ENCODE results near the gene RPRM. TPM values are rescaled to one million over a fixed set of nuclear protein-coding genes. Genes with fewer than 3 reads are reported as not detected.
"Not testable (repeated sequence)": the region's sequence is repeated elsewhere in the genome, so short reads cannot be mapped to it uniquely, and the experiment has no call there.

The RPRM gene
- total RNA-seq = 0.20 and 0.41 TPM in 2 replicates

- intact Hi-C loops (cut with micrococcal nuclease) = loop anchor here (1.0 to 2.0 kb wide), 5 partner anchors 315 to 1441 kb away; no protein-coding TSS in a partner anchor
These were observed at the start of gene RPRM for GRCh38 chr2:153478289-153479261. Gene RPRM, minus strand, starts transcription at chr2:153478762. Its CDS starts 197 bp downstream, at chr2:153478565.

- intact Hi-C loops (cut with micrococcal nuclease) = loop anchor here (1.0 to 2.0 kb wide), 4 partner anchors 593 to 1343 kb away; no protein-coding TSS in a partner anchor
These were observed 40.8 kb upstream of the RPRM start for GRCh38 chr2:153519257-153519875.

- intact Hi-C loops (cut with micrococcal nuclease) = no loop called here
These were observed 33.8 kb upstream of the RPRM start for GRCh38 chr2:153512331-153512730.

DNA sequence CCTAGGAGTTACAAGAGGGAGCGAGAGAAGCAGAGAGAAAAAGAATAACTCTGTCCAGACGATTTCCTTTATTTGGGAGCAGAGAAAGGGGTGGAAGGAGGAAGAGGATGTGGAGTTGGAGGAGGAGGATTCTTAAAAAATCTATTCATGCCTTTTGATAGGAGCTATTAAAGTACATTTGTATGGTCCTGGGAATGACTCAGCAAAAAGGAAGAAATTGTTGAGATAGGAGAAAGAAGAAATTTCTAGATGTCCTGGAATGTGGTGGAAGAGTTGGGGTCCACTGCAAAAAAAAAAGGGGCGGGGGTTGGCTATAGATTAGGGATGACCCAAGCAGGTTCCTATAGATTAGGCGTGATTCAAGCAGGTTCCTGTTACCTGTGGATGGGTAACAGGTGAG lies 32.4 kb upstream of the RPRM start:
- intact Hi-C loops (cut with micrococcal nuclease) = no loop called here

DNA sequence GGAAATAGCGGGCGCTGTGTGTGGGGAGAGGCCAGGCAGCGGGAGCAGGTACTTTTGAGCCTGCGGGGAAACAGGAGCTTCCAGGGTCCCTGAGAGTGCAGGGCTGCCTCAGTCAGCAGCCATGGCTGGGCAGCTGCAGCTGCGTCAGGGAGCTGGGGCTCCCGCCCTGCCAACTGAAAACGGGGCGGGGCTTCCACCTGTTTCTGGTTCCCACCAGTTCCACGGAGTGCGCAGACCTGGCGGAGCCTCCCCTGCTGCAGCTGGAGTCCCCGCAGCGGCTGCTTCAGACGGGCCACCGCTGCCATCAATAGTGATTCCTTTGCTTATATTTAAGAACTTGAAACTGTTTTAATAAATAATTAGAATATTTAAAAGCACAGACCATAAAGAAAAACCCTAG lies 30.6 kb upstream of the RPRM start:
- intact Hi-C loops (cut with micrococcal nuclease) = no loop called here

GRCh38 chr2:153506499-153506898 lies 27.9 kb upstream of the RPRM start:
- intact Hi-C loops (cut with micrococcal nuclease) = not testable (repeated sequence)

DNA sequence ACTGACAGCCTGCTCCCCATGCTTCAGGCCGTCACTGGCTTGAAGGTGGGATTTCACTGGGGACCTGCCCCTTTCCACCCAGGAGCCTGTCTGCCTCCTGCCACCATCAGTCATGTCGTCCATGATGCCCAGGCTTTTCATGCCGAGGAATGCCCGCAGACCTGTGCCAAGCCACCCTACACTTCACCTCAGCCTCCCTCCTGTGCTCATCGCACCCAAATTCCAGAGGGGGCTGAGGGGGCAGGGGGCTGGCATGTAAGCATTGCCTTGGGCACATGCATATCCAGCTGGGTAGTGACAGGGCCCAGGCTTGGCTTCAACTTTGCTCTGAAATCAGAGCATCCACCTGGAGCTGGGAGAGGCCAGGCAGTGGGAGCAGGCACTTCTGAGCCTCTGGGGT lies 20.9 kb upstream of the RPRM start:
- intact Hi-C loops (cut with micrococcal nuclease) = no loop called here

GRCh38 chr2:153497938-153498629 lies 19.5 kb upstream of the RPRM start:
- intact Hi-C loops (cut with micrococcal nuclease) = no loop called here

DNA sequence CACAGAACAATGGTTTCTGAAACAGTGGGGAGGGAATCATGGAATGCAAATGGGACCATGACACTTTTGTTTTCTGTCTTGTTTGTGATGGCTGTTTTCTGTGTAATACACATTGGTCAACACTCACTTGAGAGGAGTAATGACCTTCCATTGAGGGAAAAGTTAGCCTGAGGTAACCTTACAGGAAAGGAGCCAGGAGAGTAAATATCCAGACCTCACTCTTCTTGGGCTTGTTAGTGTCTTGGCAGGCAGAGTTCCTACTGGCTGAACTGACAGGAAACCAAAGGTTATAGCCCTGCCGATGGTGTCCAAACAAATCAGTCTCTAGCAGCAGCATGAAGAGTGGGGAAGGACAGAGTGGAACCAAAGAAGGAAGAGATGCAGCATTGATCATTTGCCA lies 17.2 kb upstream of the RPRM start:
- intact Hi-C loops (cut with micrococcal nuclease) = no loop called here

DNA sequence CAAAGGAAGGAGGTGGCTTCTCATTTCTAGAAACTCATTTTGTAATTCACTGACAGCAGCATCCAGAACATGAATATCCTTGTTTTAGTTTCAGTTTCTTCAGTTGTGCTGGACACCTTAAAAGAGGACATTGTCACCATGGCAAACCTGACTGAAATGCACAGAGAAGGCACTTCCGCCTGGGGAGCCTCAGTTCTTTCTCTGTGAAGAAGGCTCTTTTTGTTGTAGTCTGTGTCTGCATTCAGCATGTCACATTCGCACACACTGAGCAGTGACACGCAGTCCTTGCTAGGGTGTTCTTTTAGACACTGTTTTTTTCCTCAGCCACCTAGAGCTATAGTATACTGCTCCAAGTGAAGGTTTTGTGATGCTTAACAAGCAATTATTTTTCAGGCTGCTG lies 9.5 kb upstream of the RPRM start:
- intact Hi-C loops (cut with micrococcal nuclease) = no loop called here

GRCh38 chr2:153487448-153487847 lies 8.9 kb upstream of the RPRM start:
- intact Hi-C loops (cut with micrococcal nuclease) = no loop called here

DNA sequence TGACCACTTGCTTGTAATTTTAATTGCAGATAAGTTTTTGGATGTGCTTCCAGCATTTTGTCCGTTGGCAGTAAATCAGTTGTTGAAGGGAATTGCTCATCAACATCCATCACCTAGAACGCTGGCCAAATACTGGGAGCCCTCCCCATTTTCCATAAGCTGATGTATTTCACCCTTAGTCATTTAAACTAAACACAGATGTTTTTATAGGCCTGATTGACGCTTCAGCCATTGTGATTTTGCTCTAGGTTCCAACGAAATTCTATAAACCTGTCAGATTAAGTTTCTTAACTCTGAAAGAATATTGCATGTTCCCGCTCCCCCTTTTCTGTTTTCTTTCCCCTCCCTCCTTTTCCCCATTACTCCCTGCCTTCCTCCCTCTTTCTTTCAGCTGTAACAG lies 1.0 kb upstream of the RPRM start:
- intact Hi-C loops (cut with micrococcal nuclease) = loop anchor here (1.0 to 2.0 kb wide), 2 partner anchors 553 to 1303 kb away; no protein-coding TSS in a partner anchor

DNA sequence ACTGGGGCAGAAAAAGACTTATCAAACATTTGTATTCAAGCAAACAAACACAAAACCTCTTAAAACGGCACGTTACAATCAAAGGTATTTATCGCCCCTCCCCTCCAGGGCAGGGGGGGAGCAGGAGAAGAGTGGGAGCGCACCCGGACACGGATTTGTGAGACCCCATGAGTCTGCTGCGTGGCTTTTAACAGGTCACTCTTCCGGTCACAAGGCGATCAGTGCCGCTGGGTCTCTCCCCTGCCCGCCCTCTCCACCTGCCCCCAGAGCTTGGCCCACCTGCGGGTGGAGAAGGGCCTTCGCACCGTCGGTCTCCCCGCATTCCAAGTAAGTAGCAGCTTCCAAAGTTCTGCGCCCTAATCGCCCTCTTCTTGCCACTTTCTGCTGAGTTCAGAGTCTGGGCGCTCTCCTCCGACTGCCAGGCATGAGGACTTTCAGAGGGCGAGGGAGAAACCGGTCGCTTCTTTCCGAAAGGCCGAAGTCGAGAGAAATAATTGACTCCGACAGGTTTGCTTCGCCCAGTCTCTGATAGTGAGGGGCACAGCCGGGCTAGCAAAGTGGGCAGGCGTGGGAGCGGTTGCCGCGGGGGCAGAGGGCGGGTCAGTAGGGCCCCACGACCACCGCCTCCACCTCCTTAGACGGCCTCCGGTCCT lies 800 bp downstream of the RPRM start:
- intact Hi-C loops (cut with micrococcal nuclease) = loop anchor here (1.0 to 2.0 kb wide), 4 partner anchors 314 to 1440 kb away; no protein-coding TSS in a partner anchor

DNA sequence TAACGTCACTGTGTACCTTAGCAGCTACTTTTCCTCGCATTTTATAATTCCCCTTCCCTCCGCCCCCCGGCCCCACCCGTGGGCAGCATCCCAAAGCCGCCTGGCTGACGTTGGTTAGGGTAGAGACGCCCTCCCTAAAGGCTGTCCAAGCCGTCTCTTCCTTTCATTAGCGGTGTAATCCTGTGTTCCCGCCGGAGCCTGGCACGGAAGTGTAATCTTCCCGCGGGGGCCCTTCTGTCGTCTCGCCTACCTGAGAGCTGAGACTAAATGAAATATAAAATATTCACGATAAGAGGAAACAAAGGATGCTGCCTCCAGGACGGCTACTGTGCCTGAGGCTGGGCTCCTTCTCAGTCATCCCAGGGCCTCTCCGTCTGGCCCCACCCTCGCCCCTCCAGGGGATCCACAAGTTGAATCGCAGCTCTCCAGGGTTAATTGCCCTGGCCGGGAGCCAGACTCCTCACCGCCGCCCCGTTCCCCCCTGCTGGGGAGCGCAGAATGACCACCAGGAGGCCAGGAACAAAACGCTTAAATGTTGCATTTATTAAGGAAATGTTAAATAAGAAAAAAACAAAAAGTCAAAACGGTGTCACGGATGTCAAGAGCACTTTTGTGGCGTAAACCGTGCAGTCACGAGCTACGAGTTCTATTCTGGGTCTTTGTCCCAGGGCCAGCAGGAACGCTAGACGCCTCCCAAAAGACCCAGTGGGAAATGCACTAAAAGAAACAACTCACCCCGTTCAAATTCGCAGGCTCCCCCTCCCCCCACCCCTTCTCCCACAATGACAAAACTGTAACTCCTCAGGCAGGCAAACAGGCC lies 1.5 kb downstream of the RPRM start:
- intact Hi-C loops (cut with micrococcal nuclease) = no loop called here

DNA sequence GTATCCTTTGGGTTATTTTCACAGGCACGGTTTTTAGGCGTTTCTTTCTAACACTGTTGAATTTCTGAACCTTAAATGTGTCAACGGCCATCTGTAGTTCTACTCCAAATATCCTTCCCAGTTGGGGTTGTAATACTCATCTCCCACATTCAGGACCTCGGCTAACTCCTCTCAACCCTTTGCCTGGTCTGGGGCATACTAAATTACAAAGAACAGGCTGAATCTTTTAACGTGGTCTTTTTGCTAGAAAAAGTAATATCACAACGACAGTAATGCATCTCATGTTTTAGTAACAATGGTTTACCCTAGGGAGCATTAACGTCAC lies 2.1 kb downstream of the RPRM start:
- intact Hi-C loops (cut with micrococcal nuclease) = no loop called here

DNA sequence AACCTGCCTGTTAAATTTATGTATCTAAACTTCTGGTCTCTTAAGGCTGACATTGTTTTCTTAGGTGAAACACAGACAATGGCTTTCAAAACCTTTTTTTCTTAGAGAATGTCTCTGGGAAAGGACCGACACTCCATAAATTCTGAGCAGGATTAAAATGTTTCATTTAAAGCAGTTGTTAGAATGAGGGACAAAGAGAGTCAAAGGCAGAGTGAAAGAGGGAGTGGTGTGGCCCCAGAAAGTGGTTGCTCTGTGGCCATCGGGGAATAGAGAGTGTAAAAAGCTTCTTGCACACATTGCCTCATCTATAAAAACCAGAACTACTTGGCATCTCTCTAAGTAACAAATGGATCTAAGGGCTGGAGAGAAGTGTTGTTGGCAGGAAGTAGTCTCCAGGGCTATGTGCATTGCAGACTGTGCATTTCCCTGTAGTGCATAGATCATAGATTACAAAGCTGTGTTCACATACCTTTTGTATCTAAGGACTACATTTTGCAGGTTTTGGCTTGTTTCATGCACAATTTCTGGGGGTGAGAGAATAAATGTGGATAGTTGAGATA lies 3.6 kb downstream of the RPRM start:
- intact Hi-C loops (cut with micrococcal nuclease) = no loop called here

DNA sequence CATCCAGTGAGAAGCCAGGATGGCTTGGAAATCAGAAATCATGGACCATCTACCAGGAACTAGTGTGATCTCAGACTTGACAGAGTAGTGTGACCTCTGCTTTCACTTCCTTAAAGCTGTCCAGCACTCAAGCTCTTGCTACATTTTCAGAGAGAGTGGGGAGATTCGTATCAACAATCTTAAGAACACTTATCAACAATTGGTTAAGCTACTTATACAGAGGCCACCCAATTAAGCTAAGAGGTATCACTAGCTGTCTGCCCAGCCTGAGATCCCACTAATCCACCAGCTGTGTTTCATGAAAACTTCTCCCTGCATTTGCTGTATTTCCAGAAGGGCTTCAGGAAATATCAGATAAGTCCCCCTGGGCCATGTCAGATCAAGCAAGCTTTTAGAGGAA lies 4.2 kb downstream of the RPRM start:
- intact Hi-C loops (cut with micrococcal nuclease) = no loop called here

DNA sequence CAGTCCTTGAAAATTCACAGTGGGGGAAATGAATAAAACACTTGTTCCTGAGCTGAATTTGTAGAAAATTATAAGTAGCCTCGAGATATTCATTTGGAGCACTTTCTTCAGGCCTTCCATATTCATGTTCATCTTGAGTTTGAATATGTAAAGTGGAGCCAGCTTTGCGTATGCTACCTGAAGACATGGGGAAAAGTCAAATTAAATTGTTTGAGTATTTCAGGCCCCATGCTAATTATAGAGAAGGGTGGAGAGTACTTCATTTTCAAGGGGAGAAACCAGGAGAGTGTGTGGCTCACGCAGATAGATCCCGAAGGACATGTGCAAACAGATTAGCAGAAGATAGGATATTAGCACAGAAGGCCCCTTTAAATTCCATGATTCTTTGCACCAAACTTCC lies 7.7 kb downstream of the RPRM start:
- intact Hi-C loops (cut with micrococcal nuclease) = no loop called here

GRCh38 chr2:153464395-153464794 lies 14.2 kb downstream of the RPRM start:
- intact Hi-C loops (cut with micrococcal nuclease) = no loop called here

- intact Hi-C loops (cut with micrococcal nuclease) = no loop called here
These were observed 16.2 kb downstream of the RPRM start for GRCh38 chr2:153462338-153462859.

All from T-helper 1 cell treated with Interleukin-12 subunit alpha and Interleukin-12 subunit beta and Interleukin-4 antibody, amounts not matched to agents 30 ng/mL and 1 ng/mL, for 36 hours (primary cell).